ENCODE measurements around the gene MACROD1.
"Not testable (repeated sequence)": the region's sequence is repeated elsewhere in the genome, so short reads cannot be mapped to it uniquely, and the experiment has no call there.

The MACROD1 gene

GRCh38 chr11:64056213-64056785 lies 109.6 kb downstream of the MACROD1 start:
- peak; percentile 83 for DNase-seq (ENCODE audit: low spot score)

- DNase-seq (ENCODE audit: low spot score) = no peak
Observed at GRCh38 chr11:64055077-64055476, 110.8 kb downstream of the MACROD1 start.

DNA sequence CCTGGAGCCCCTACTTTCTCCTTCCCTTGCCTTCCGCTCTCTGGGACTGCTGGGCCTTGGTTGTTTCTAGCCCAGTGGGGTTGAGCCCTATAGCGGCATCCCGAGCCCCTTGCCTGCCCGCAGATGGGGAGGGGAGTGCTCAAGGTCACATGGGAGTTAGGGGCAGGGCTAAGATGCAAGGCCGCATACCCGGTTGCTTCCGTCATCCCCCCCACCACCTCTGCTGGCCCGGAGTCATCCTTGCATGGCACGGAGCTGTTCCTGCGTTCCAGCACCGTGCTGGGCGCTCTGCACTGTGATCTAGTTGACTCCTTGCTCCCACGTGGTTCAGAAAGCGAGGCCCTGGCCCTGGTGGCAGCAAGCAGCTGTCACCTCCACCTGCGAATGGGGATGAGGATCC lies 112.2 kb downstream of the MACROD1 start:
- no peak for DNase-seq (ENCODE audit: low spot score)

DNA sequence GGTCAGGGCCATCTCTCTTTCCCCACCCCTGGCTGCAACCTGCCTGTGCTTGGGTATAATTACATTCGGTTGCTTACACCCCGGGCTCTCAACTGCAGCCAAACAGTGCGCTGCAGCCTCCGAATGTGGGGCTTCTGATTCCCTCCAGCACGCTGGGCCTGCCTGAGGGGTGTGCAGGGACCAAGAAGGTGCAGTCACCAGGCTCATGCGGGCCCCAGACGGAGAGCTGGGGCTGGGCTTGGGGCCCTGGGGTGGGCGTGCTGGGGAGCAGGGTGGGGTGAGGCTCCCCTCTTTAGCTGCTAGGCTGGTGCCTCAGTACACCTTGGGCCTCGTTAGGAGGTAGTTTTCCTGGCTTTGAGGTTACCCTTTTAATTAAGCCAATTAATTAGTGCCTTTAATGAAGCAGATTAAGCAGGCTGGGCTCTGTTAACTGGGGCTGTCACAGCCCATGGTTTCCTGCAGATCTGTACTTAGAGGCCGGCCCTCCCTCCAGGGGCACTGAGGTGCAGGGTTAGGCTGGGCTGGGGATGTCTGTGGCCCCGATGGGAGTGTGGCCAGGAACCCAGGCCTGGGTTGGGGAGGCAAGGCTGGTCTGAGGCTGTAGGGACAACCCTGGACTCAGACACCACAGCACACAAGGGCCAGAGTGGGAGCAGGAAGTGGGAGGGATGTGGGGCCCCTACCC lies 112.8 kb downstream of the MACROD1 start:
- DNase-seq (ENCODE audit: low spot score) = no peak

DNA sequence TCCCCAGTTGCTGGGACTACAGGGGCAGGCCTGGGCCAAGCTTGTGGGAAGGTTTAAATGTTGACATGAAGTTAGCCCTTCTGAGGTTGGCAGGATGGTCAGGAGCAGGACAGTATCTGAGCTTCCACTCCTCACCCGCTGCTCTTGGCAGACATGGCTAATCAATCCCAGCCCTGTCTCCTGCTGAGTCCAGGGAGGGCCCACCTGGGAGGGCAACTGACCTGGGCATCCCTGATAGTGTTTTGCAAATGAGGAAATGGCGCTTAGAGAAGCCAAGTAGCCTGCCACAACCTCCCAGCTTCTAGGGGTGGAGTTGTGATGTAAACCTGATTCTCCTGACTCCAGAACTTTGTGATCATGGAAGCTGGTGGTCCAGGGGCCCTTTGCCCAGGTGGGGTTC lies 113.5 kb downstream of the MACROD1 start:
- no peak for DNase-seq (ENCODE audit: low spot score)

DNA sequence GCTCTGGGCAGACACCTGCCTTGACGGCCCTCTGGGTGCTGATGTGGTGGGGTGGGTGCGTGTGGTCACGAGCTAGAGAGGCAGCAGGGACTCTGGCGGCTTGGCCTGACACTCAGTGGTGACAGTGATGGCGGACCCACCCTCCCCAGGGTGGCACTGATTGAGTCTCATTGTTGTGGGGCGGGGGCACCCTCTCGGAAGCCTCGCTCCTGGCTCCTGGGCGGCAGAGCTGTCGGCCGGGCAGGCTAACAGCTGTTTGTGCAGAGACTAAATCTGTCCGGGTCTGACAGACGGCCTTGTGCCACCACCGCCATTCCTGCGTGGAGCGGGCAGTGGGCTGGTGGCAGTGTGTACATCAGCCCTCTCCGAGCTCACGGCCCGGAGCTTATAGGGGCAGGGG lies 114.6 kb downstream of the MACROD1 start:
- no peak for DNase-seq (ENCODE audit: low spot score)

DNA sequence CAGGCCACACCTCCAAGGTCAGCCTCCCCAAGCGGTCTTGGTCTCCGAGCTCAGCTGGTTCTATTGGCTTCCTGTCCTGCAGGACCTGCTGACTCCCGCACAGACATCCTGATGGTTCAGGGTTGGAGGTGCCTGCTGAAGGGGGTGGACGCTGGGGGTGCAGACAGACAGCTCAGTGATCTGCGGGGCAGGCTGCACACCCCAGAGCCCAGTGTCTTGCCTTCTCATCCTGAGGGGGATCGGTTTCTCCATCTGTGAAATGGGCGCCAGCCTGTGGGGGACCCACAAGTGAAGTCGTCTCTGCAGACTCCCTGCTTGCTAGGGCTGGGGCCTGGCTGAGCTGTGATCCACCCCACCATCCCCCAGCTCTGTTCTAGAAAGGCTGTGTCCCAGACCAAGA lies 116.4 kb downstream of the MACROD1 start:
- DNase-seq (ENCODE audit: low spot score) = no peak

- DNase-seq (ENCODE audit: low spot score) = peak; percentile 100
Observed at GRCh38 chr11:64048042-64048854, 117.7 kb downstream of the MACROD1 start.

DNA sequence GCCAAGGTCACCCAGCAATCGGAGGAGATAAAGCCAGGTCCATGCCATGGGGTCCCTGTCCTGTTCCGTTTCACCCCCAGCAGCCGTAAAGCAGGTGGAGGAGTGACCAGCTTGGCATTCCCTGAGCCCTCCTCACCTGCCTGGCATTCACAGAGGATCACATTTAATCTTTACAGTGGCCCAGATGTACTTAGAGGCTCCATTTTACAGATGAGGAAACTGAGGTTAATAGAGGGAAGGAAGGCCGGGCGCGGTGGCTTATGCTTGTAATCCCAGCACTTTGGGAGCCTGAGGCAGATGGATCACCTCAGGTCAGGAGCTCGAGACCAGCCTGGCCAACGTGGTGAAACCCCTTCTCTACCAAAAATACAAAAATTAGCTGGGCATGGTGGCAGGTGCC lies 118.5 kb downstream of the MACROD1 start:
- DNase-seq (ENCODE audit: low spot score) = not testable (repeated sequence)

DNA sequence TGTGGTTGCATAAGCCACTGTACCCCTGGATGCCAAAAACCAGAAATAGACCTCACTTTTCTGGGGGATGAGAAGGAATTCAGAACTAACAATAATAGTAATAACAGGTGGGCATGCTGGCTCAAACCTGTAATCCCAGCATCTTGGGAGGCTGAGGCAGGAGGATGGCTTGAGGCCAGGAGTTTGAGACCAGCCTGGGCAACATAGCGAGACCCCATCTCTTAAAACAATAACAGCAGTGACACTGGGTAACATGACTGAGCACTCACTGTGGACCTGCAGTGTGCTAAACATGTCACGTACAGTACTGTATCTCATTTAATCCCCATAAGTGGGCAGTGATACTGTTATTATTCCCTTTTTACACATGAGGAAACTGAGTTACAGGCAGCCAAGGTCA lies 120.2 kb downstream of the MACROD1 start:
- no peak for DNase-seq (ENCODE audit: low spot score)

GRCh38 chr11:64044730-64045393 lies 121.1 kb downstream of the MACROD1 start:
- DNase-seq (ENCODE audit: low spot score) = peak; percentile 84

DNA sequence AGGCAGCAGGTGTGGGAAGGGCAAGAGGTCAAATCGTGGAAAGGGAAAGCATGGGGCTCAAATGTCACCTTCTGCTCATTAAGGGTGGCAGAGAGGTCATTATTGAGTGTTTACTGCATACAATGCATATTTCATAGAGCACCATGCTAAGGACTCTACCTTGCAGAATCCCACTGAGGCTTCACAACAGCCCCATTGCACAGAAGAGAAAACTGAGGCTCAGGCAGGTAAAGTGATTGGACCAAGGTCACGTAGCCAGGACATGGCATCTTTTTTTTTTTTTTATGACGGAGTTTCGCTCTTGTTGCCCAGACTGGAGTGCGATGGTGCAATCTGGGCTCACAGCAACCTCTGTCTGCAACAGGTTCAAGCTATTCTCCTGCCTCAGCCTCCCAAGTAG lies 122.4 kb downstream of the MACROD1 start:
- DNase-seq (ENCODE audit: low spot score) = no peak

DNA sequence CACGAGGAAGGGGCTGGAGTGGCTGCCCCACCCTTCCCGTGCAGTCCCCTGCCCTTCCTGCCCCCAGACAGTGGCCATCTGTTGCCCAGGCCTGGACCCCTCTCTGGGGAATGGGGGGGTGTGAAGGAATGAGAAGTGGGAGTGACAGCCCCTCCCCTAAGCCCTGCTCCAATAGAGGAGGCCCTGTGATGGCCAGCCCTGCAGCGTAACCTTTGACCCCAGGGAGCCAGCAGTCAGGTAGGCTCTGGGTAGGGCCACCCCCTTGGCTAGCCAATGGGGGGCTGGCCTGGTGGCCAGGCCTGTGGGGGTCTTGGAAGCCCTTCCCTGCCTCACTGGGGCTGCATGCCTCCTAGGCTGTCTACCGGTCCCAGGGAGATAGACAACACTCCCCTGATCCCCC lies 123.6 kb downstream of the MACROD1 start:
- no peak for DNase-seq (ENCODE audit: low spot score)

DNA sequence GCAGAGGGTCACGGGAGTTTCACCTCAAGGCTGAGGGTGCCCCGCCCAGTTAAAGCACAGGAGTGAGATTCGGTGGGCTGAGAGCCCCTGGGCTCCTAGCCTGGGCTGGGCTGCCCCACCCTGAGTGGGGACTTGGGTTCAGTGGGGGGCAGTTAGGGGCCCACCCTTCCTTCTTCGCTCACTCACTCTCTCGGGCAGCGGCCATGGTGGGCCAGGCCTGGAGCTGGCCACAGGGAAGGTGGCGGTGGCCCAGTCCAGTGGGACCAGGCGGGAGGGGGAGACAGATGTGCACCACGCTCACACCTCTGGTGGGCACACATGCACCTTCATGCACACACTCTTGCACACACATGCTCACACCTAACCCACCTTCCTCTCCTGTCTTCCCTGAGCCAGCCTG lies 124.1 kb downstream of the MACROD1 start:
- no peak for DNase-seq (ENCODE audit: low spot score)

DNA sequence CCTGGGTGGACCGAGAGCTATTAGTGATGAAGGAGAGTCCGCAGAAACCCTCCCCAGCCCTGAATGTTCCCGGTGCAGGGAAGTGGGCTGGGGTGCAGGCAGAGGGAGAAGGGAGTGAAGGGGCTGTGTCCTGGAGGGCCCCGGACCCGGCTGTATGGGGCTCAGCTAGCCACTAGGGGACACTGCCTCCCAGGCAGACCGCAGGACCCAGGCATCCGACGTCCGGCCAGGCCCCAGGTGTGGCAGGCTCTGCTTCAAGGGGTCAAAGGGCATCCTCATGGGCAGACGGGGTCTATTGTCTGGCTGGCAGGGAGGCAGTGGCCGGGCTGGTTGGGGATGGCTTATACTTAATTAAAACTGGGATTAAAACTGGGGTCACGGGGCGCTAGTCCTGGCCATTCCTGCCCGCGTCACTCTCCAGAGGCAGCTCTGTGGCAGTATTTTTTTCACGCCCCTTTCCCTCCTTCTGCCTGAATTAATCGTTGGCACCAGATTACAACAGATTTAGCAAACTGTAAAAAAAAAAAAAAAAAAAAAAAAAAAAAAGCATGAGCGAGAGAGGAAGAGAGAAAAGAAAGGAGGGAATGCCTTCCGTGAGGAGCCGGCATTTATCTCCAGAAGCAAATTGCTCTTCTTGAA lies 125.1 kb downstream of the MACROD1 start:
- DNase-seq (ENCODE audit: low spot score) = peak; percentile 80

GRCh38 chr11:64039012-64039665 lies 126.8 kb downstream of the MACROD1 start:
- DNase-seq (ENCODE audit: low spot score) = no peak

GRCh38 chr11:64038500-64038899 lies 127.4 kb downstream of the MACROD1 start:
- DNase-seq (ENCODE audit: low spot score) = no peak

DNA sequence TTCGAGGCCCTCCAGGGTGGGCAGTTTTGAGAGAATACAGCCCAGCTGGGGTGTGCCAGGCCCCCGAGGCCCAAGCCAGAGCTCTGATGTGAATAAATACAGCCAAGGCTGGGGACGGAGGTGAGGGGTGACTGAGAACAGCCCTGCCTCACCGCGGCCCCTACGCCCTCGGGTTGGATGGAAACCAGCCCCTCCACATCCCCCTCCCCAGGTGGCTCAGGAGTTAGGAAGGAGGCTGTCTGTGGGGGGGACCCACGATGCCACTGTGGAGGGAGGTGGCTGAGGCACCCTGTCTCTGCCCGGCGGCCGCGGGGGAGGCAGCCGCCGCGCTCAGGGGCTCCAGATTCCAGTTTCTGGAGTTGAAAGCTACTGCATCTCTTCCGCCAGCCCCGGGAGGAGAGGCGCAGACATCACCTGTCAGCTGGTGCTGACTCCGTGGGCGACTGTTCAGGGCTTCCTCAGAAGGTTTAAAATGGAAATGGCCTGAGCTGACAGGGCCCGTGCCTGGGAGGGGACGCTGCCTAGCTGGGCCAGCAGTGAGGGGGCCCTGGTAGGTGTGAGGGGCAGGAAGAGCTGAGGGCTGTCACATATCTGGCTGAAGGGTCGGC lies 128.8 kb downstream of the MACROD1 start:
- no peak for DNase-seq (ENCODE audit: low spot score)

DNA sequence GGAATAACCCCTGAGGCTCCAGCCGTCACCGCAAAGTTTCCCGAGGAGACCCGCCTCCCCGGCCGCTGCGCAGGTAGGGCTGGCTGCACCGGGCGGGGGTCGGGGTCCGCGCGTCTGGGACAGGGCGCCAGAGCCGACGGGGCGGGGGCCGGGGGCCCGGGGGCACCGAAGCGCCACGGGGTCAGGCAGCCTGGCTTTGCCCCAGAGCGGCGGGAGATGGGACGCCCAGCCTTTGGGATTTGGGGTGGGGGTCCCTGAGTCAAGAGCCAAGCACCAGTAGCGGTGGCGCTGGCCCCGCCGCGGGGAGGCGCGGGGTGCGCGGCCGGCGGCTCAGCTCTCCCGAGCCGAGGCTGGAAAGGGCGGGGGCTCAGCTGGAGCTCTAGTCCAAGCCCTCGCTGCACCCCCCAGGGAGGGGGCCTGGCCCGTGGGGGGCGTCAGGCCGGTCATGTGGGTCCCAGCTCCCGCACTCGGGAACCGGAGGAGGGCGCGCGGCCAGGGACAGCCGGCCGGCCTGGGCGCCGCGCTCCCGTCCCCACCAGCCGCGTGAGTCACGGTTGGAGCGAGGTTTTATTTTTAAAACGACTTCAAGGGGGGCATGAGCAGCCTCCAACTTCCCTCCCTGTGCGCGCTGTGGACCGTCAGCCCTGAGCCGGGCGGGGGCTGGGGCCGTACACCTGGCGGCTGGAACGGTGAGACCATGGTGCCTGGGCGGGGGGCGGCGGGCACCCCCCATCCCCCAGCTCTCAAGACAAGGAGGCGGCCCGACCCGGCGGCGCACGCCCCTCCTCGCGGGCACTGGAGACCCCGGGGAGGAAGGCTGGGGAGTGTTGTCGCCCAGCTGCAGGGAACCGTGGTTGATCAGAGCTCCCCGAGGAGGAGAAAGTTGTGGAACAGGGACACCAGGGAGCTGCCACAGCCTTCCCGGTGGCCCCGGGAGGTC lies 129.6 kb downstream of the MACROD1 start:
- no peak for DNase-seq (ENCODE audit: low spot score)

DNA sequence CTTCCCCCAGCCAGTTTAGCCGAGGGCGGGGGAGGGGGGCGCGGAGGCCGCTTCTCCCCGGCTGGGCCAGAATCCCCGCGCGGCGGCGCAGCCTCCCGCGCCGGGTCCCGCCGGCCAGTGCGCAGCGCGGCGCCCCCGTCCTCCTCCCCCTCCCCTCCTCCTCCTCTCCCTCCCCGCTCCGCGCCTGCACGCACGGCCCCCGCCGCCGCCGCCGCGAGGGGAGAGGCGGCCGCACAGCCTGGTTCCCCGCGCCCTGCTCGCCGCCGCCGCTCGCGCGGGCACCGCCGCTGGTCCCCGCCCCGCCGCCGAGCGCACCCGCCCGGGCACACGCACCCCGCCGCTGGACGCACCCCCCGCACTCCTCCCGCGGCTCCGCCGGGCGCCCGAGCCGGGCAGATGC lies 130.3 kb downstream of the MACROD1 start, which contains the start of gene FLRT1:
Gene FLRT1, plus strand, starts transcription at position 356 of the 400 bp plus-strand sequence. CDS start 80,337 bp downstream, outside the sequence.
- DNase-seq (ENCODE audit: low spot score) = no peak

Measured in globus pallidus (tissue), 1 donor.